Measurements from ENCODE around the gene TEAD2. TPM values are rescaled to one million over a fixed set of nuclear protein-coding genes. Genes with fewer than 3 reads are reported as not detected.

TEAD2 gene
- total and polyA plus RNA-seq, 4 donors = 21.9 to 40.0 (median 31.5) TPM

GRCh38 chr19:49349567-49349966 is 12.6 kb downstream of the TEAD2 start:
- H3K27ac ChIP-seq (ENCODE audit: low read depth in 1 of 2, low read length in 1 of 2) = no peak overlapping the region
- no peak overlapping the region for H3K4me3 ChIP-seq
- ATAC-seq (ENCODE audit: insufficient read depth, low FRiP score) = no peak
- 91 to 95% methylated on average over 2 of the region's 2 CpGs for WGBS, 2 donors
- peaks cover 0 to 4% (median 0%) of the 10 kb centered on the region in 5 donors for H3K4me1 ChIP-seq (ENCODE audit: control insufficient read depth in 5 of 5, insufficient read depth in 5 of 5, low read length in 5 of 5)
- H3K9me3 ChIP-seq (ENCODE audit: control insufficient read depth in 4 of 4, insufficient read depth in 3 of 4, low read length in 3 of 4) = peaks cover 0 to 2% (median 0%) of the 10 kb centered on the region in 4 donors
- H3K36me3 ChIP-seq (ENCODE audit: control insufficient read depth in 4 of 4, insufficient read depth in 4 of 4, low read length in 4 of 4) = peaks cover 21 to 59% (median 33%) of the 10 kb centered on the region in 4 donors
- no peaks in the 10 kb centered on the region for H3K27me3 ChIP-seq (ENCODE audit: control insufficient read depth in 3 of 3, insufficient read depth in 3 of 3, low read length in 2 of 3)
- no peak for TF ChIP-seq CTCF (IDR thresholded peaks at IDR 0.05; ENCODE audit: control extremely low read depth, extremely low read depth)
- DNase-seq = no peak
- H3K9ac ChIP-seq (ENCODE audit: insufficient read depth in 1 of 2, low read length in 2 of 2) = no peak overlapping the region

GRCh38 chr19:49348305-49349189 is 13.7 kb downstream of the TEAD2 start:
- Histone ChIP-seq H3K4me1 (ENCODE audit: control insufficient read depth in 5 of 5, insufficient read depth in 5 of 5, low read length in 5 of 5) (peaks cover 0 to 4% (median 0%) of the 10 kb centered on the region in 5 donors), H3K27ac (ENCODE audit: low read depth in 1 of 2, low read length in 1 of 2) (no peak overlapping the region), H3K27me3 (ENCODE audit: control insufficient read depth in 3 of 3, insufficient read depth in 3 of 3, low read length in 2 of 3) (no peaks in the 10 kb centered on the region), H3K9me3 (ENCODE audit: control insufficient read depth in 4 of 4, insufficient read depth in 3 of 4, low read length in 3 of 4) (peaks cover 0 to 2% (median 0%) of the 10 kb centered on the region in 4 donors), H3K4me3 (no peak overlapping the region), H3K36me3 (ENCODE audit: control insufficient read depth in 4 of 4, insufficient read depth in 4 of 4, low read length in 4 of 4) (peaks cover 19 to 56% (median 32%) of the 10 kb centered on the region in 4 donors), H3K9ac (ENCODE audit: insufficient read depth in 1 of 2, low read length in 2 of 2) (no peak overlapping the region)
- no peak for TF ChIP-seq CTCF (IDR thresholded peaks at IDR 0.05; ENCODE audit: control extremely low read depth, extremely low read depth)
- 92 to 93% methylated on average over 12 of the region's 12 CpGs for WGBS, 2 donors
- no peak for DNase-seq
- no peak for ATAC-seq (ENCODE audit: insufficient read depth, low FRiP score)

- no peak for TF ChIP-seq CTCF (IDR thresholded peaks at IDR 0.05; ENCODE audit: control extremely low read depth, extremely low read depth)
- Histone ChIP-seq H3K4me3 (no peak overlapping the region), H3K27ac (ENCODE audit: low read depth in 1 of 2, low read length in 1 of 2) (no peak overlapping the region), H3K9ac (ENCODE audit: insufficient read depth in 1 of 2, low read length in 2 of 2) (no peak overlapping the region), H3K36me3 (ENCODE audit: control insufficient read depth in 4 of 4, insufficient read depth in 4 of 4, low read length in 4 of 4) (peaks cover 15 to 58% (median 33%) of the 10 kb centered on the region in 4 donors), H3K4me1 (ENCODE audit: control insufficient read depth in 5 of 5, insufficient read depth in 5 of 5, low read length in 5 of 5) (peaks cover 0 to 4% (median 0%) of the 10 kb centered on the region in 5 donors), H3K27me3 (ENCODE audit: control insufficient read depth in 3 of 3, insufficient read depth in 3 of 3, low read length in 2 of 3) (no peaks in the 10 kb centered on the region), H3K9me3 (ENCODE audit: control insufficient read depth in 4 of 4, insufficient read depth in 3 of 4, low read length in 3 of 4) (peaks cover 0 to 2% (median 0%) of the 10 kb centered on the region in 4 donors)
- no peak for ATAC-seq (ENCODE audit: insufficient read depth, low FRiP score)
- peak in 2 of 3 donors; percentile 51 to 52 for DNase-seq
- 66 to 71% methylated on average over 3 of the region's 3 CpGs for WGBS, 2 donors
Observed at GRCh38 chr19:49347835-49348234, 14.4 kb downstream of the TEAD2 start.
